Stimulated activated CD8-positive, alpha-beta memory T cell treated with anti-CD3 and anti-CD28 coated beads, Interleukin-2, amount 100 ng/mL, for 48 hours (primary cell): Measurements from ENCODE around the gene RFTN1.
A peak's percentile ranks its signal among the peaks of the same experiment; 100 is the strongest.

Experiments used
- DNase-seq, 2 donors: peaks; one replicate each; pipeline ENCODE4 v3.0.0-alpha.2; 2020; ENCODE audit warnings: low read depth in 2 of 2

Gene RFTN1

DNA sequence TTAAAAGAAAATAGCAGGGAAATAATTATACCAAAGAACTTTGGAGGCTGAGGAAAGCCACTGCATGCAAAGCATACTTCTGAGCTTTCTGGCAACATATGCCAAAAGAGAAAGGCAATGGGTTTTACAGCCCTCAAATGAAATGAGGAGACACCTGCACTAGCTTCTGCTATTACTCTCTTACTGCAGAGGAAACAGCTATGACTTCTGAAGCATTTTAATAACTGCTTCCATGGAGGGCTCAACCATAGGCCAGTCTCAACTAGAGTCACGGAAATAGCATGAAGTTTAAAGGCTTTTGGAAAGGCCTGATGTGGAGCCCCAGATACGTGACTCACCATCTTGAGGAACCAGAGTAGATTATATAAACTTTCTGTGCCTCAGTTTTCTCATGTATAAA lies 133.7 kb downstream of the RFTN1 start:
- DNase-seq = no peak

GRCh38 chr3:16378920-16379319 lies 134.6 kb downstream of the RFTN1 start:
- DNase-seq = no peak

DNA sequence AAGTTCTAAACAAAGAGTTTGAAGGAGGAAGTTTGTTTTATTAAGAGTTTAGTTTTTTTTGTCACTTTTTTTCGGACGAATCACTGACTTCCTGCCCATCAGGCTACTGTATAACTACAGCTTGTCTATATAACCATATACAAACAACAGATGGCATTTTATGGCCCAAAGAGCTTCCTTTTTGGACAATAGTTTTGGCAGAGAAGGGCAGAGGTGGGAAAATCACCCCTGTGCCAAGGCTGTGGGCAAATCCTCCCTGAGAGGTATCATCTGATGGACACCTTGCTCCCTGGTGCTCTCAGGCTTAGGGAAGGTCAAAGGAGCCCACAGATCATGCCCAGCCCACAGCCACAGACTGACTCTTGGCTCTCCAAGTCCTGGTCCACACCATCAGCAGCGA lies 135.1 kb downstream of the RFTN1 start:
- DNase-seq = no peak

DNA sequence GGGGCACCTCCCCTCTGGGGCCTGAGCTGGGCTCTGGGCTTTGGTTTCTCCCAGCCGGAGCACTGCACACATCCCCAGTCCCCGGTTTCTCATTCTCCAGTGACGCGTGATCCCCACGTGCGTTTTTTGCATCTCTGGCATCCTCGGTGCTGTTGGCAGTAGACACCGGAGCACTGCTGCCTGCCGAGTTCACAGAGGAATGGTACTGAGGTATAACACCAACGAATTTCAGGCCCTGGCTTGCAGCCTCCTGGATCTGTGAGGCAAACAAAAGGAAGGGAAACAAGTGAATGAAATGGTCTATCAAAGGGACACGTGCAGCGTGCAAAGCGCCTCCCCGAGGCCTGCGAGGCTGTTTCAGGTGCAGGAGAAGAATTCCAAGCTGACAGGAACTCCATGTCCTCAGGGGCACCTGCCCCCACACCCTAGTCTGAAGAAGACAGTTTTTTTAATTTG lies 135.6 kb downstream of the RFTN1 start:
- no peak for DNase-seq

DNA sequence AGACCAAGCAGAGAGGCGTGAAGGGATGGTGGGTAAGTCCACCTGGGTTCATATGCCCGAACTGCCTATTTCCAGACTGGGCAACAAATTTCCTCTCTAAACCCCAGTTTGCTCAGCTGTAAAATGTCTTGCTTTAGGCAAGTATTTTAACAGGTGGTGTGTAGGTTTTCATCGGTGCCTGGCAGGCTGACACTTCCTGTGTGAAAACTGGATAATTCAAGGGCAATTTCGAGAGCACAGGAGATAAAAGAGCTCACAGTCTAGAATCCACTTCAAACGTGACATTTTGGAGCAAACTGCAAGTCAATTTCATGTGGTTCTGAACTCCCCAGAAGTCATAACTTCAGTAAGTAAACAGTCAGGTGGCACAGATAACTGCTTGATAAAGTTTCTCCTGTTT lies 136.3 kb downstream of the RFTN1 start:
- DNase-seq = no peak

- DNase-seq = no peak
Measured at GRCh38 chr3:16375891-16376290, 137.6 kb downstream of the RFTN1 start.

- DNase-seq = no peak
Measured at GRCh38 chr3:16374935-16375245, 138.6 kb downstream of the RFTN1 start.

GRCh38 chr3:16374047-16374934 lies 139.2 kb downstream of the RFTN1 start:
- peak in 1 of 2 donors; percentile 16 for DNase-seq

DNA sequence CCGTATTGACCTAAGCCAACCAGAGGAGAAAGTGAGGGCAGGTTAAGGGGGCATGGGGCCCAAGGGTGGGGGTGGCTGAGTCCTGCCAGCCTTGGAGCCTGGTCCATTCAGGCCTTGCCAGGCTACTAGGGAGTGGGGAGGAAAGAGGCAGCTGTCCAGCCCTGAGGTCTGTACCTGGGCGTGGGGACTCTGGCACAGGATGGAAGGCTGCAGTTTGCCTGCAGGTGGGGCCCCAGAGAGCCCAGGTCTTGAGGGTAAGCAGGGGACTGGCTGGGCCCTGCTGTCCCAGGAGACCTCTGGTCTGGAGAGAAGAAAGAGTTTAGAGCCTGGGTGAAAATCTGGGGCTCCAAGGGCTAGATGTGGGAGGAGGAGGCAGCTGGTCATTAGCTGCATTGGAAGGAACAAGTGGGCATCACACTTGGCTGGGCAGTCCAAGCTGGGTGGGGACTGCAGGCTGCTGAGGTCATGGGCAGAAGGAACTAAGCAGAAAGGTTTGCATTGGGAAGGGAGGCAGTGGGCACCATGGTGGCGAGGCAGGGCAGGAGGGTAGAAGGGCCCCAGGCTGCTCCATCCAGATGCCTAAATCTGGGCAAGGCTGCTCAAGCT lies 140.1 kb downstream of the RFTN1 start:
- no peak for DNase-seq

DNA sequence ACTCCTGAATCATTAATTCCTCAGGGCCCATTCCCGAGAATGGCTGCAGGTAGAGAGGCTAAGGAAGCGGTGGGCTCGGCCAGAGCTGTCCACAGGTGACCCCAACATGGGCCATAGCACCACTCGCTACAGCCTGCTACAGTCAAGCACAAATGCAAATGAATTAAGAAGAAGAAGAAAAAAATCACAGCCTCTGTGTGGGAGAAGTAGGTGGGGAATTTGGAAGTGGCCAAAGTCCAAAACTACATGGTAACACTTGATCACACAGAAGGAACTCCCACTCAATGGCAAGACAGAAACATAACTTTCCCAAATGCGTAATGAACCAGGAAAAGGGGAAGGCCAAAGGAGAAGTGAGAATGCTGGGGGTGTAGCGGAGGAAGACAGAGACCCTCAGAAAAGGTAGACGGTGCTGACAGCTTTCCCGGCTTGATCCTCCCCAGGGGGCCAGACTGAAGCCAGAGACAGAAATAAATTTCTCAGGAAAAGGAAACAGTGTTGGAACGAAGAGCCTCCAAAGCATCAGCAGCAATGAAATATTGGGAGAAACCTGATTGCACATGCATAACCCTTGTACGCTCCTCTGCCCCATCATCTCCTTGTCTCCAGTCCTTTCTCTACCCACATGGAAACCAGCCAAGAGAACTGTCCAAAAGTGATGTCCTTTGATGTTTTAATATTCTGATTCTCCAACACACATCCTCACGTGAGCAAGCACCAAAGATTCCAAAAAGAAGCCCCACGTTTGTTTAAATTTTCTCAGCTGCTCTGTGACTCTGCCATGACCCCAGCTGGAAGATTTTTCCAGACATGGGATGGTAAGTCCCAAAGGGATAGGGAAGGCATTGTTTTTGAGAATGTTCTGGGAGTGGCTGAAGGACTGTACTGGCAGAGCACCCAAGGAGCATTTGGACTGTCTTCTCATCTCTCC lies 140.9 kb downstream of the RFTN1 start:
- no peak for DNase-seq

GRCh38 chr3:16370872-16371740 lies 142.4 kb downstream of the RFTN1 start:
- no peak for DNase-seq

GRCh38 chr3:16370503-16370871 lies 143.0 kb downstream of the RFTN1 start:
- DNase-seq = no peak

- DNase-seq = no peak
Measured at GRCh38 chr3:16369885-16370284, 143.6 kb downstream of the RFTN1 start.

- no peak for DNase-seq
Measured at GRCh38 chr3:16369276-16369675, 144.2 kb downstream of the RFTN1 start.

- DNase-seq = no peak
Measured at GRCh38 chr3:16366581-16366980, 146.9 kb downstream of the RFTN1 start.

DNA sequence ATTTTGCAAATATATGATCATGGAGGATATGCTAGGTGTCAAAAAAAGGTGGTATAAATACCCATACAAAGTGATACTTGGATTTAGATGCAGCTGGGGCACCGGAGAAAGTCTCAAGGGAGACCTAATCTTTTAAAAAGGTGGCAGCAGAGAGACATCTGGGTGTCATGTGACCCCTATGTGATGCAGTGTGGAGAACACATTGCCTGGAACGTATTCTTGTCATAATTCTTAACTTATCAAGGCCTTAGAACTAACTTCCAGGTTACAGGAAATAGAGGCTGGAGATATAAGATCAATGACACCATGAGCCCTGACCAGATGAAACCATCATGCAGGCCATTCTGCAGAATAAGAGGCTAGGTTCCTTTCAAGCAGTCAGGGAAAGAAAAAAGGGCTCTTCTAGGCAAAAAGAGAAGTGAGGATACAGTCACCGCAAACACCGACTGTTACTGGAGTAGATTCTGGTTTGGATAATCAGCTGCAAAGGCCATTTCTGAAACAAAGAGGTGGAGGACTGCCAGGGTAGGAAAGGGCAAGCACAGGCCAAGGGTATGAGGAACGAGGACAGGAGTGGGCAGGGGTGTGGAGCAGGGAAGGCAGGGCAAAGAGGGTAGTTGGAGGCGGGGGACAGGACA lies 147.9 kb downstream of the RFTN1 start:
- no peak for DNase-seq

DNA sequence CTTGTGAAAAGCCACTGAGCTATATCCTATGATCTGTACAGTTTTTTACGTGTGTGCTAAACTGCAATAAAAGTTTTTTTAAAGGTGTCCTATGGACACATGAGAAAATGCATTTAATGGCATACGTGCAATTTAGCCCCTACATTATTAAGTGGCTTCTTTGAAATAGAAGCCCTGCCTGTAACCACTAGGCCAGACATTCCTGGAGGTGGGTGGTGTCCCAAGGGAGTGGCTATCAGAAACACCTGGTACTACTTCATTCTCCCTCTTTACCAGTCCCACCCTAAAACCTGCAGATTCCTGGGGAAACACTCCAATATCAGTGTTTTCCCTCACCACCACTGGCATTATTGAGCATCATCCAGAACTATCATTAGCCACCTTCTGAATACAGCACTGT lies 148.5 kb downstream of the RFTN1 start:
- DNase-seq = no peak

DNA sequence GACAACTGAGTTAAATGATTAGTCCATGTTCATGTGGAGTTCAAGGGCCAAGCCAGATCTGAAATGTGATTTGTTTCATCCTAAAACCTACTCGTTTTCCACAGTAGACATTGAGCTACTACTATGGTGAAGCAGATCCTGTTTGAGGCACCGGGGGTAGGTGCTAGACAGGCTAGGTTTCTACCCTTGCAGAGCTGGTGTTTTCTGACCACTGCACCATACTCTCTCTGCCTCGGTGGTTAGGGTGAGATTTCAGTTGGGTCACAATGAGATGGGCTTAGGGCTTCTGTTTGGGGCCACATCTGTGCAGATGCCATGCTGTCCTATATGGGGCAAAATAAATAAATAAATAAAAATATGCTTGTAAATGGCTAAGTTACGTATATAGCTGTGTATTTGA lies 149.2 kb downstream of the RFTN1 start:
- no peak for DNase-seq

GRCh38 chr3:16363636-16364035 lies 149.9 kb downstream of the RFTN1 start:
- DNase-seq = no peak

GRCh38 chr3:16362770-16363169 lies 150.7 kb downstream of the RFTN1 start:
- no peak for DNase-seq

DNA sequence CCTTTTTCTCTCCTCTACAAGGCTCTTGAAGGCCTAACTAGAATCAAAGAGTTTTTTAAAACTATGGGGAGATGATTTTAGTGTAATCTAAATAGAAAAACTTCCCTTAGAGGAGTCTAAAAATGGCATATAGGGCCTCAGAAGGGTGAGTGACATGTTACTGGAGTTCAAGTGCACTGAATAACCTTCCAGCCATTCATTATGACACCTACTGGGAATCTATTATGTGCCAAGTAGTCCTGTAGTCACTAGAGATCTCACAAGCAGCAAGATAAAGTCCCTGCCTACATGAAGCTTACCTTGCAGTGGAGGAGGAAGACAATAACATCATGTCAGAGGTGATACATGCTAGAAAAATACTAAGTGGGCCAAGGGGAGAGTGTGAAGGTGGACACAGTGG lies 152.4 kb downstream of the RFTN1 start:
- DNase-seq = no peak
